ENCODE measurements around the gene ZNF549. TPM values are rescaled to one million over a fixed set of nuclear protein-coding genes. Genes with fewer than 3 reads are reported as not detected.
A peak's percentile ranks its signal among the peaks of the same experiment; 100 is the strongest.

Gene ZNF549
- total RNA-seq, 1 donor from 2014 or later = 8.0 TPM

- DNase-seq (ENCODE audit: low spot score) = no peak
These were observed 39.5 kb downstream of the ZNF549 start for GRCh38 chr19:57566396-57567265.

GRCh38 chr19:57570707-57571106 is 43.6 kb downstream of the ZNF549 start:
- DNase-seq (ENCODE audit: low spot score) = no peak

DNA sequence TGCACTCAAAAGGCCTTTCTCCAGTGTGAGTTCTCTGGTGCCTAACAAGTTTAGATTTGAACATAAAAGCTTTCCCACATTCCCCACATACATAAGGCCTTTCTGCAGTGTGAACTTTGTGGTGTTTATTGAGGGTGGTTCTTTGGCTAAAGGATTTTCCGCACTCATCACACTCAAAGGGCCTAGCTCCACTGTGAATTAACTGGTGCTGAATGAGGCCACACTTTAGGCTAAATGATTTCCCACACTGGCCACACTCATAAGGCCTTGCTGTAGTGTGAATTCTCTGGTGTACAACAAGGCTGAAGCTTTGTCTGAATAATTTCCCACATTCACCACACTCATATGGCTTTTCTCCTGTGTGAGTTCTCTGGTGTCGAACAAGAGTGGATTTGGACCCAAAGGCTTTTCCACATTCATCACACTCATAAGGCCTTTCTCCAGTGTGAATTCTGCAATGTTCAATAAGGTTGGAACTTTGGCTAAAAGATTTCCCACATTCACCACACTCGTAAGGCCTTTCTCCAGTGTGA is 45.3 kb downstream of the ZNF549 start:
- no peak for DNase-seq (ENCODE audit: low spot score)

- no peak for DNase-seq (ENCODE audit: low spot score)
These were observed 49.5 kb downstream of the ZNF549 start for GRCh38 chr19:57576661-57577060.

GRCh38 chr19:57578487-57579205 is 51.5 kb downstream of the ZNF549 start, which contains the start of gene ZNF416:
ZNF416 (minus strand) TSS chr19:57578911; CDS start chr19:57578704, 207 bp downstream.
- DNase-seq (ENCODE audit: low spot score) = peak; percentile 99

GRCh38 chr19:57583104-57583520 is 56.0 kb downstream of the ZNF549 start:
- DNase-seq (ENCODE audit: low spot score) = no peak

- peak; percentile 94 for DNase-seq (ENCODE audit: low spot score)
These were observed 56.6 kb downstream of the ZNF549 start, which contains the start of gene ZIK1 for GRCh38 chr19:57583521-57584416. ZIK1 (plus strand) TSS chr19:57584145; CDS start chr19:57584357, 212 bp downstream.

- DNase-seq (ENCODE audit: low spot score) = no peak
These were observed 60.4 kb downstream of the ZNF549 start for GRCh38 chr19:57587529-57587928.

- no peak for DNase-seq (ENCODE audit: low spot score)
These were observed 72.2 kb downstream of the ZNF549 start for GRCh38 chr19:57599377-57599760.

DNA sequence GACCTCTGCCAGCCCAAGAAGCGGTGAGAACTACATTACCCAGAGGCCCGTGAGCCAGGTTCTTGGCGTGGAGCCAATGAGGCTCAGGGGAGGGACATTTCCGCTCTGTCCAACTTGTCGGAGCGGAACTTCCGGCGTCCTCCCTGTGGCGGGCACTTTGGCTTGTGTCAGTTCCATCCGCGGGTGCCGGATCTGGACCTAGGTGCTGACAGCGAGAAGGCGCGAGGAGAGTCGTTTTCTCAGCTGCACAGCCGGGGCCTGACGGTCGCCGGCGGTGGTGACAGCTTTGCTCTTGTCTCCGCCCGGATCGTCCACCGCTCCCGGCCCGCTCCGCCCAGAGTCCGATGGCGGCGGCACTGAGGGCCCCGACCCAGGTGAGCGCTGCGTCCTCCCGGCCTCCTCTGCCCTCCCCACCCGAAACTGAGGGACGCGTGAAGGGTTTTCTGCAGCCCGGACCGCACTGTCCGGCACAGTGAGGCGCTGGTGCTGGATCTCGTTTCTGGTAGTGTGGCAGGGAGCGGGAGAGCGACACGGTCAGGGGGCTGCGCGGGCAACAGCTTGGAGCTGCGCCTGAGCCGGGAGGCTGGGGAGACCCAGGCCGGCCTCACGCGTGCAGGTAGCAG is 72.7 kb downstream of the ZNF549 start, which contains the start of gene ZNF530:
Gene ZNF530, plus strand, starts transcription at position 125 of the 623 bp plus-strand sequence. CDS start 4,461 bp downstream, outside the sequence.
- DNase-seq (ENCODE audit: low spot score) = peak; percentile 94

DNA sequence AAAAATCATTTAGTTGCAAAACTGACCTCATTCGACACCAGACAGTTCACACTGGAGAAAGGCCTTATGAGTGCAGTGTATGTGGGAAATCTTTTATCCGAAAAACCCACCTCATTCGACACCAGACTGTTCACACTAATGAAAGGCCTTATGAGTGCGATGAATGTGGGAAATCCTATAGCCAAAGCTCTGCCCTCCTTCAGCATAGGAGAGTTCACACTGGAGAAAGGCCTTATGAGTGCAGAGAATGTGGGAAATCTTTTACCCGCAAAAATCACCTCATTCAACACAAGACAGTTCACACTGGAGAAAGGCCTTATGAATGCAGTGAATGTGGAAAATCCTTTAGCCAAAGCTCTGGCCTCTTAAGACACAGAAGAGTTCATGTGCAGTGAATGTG is 79.8 kb downstream of the ZNF549 start:
- no peak for DNase-seq (ENCODE audit: low spot score)

Other genes with a start within 250 kb of the ZNF549 start
- 63.1 TPM for gene ZNF460, start 246.9 kb upstream of the ZNF549 start, total RNA-seq
- 10.6 TPM for gene ZNF543, start 206.9 kb upstream of the ZNF549 start, total RNA-seq
- 11.6 TPM for gene ZNF304, start 176.1 kb upstream of the ZNF549 start, total RNA-seq
- 10.6 TPM for gene TRAPPC2B, start 163.8 kb upstream of the ZNF549 start, total RNA-seq
- gene ZNF547, start 163.8 kb upstream of the ZNF549 start, total RNA-seq = 5.6 TPM
- 23.5 TPM for gene ZNF548, start 137.5 kb upstream of the ZNF549 start, total RNA-seq
- gene ZNF17, start 116.2 kb upstream of the ZNF549 start, total RNA-seq = 14.4 TPM
- 9.8 TPM for gene ZNF749, start 92.0 kb upstream of the ZNF549 start, total RNA-seq
- 0.95 TPM for gene VN1R1, start 70.2 kb upstream of the ZNF549 start, total RNA-seq
- 18.9 TPM for gene ZNF772, start 49.8 kb upstream of the ZNF549 start, total RNA-seq
- 9.6 TPM for gene ZNF419, start 39.6 kb upstream of the ZNF549 start, total RNA-seq
- gene ZNF773, start 27.4 kb upstream of the ZNF549 start, total RNA-seq = 9.9 TPM
- gene ZNF550, start 32.5 kb downstream of the ZNF549 start, total RNA-seq = 15.1 TPM
- 7.1 TPM for gene ZNF416, start 51.6 kb downstream of the ZNF549 start, total RNA-seq
- 7.6 TPM for gene ZIK1, start 56.8 kb downstream of the ZNF549 start, total RNA-seq
- 5.1 TPM for gene ZNF530, start 72.5 kb downstream of the ZNF549 start, total RNA-seq
- gene ZNF134, start 86.9 kb downstream of the ZNF549 start, total RNA-seq = 19.0 TPM
- 19.6 TPM for gene ZNF211, start 105.8 kb downstream of the ZNF549 start, total RNA-seq
- not detected for gene ZSCAN4, start 141.6 kb downstream of the ZNF549 start, total RNA-seq
- 5.3 TPM for gene ZNF551, start 154.6 kb downstream of the ZNF549 start, total RNA-seq
- 11.7 TPM for gene ZNF154, start 181.8 kb downstream of the ZNF549 start, total RNA-seq
- 14.9 TPM for gene ZNF671, start 200.3 kb downstream of the ZNF549 start, total RNA-seq
- 21.6 TPM for gene ZNF776, start 219.5 kb downstream of the ZNF549 start, total RNA-seq
- gene ZNF586, start 242.3 kb downstream of the ZNF549 start, total RNA-seq = 20.2 TPM

Measured in mucosa of gallbladder (tissue), 1 donor.